Colonic mucosa (tissue), 4 donors: Measurements from ENCODE around the gene SRPK2. TPM values are rescaled to one million over a fixed set of nuclear protein-coding genes. Genes with fewer than 3 reads are reported as not detected.

ENCODE experiments used
- DNase-seq: peaks from one replicate; pipeline ENCODE4 v3.0.0-alpha.2; 2020
- H3K27ac ChIP-seq: fragments of 200-600 bp; one replicate; pipeline ENCODE4 v1.8.0; 2021
- H3K27me3 ChIP-seq: fragments of 200-600 bp; one replicate; pipeline ENCODE4 v1.8.0; 2021
- H3K36me3 ChIP-seq: fragments of 200-600 bp; one replicate; pipeline ENCODE4 v1.8.0; 2021
- H3K4me1 ChIP-seq: fragments of 200-600 bp; one replicate; pipeline ENCODE4 v1.8.0; 2021; ENCODE audit warnings: mild to moderate bottlenecking
- H3K4me3 ChIP-seq: fragments of 200-600 bp; one replicate; pipeline ENCODE4 v1.8.0; 2021
- H3K9ac ChIP-seq, 2 donors: one replicate each; pipeline ENCODE4 v1.7.0; 2013; ENCODE audit warnings: control low read depth in 2 of 2, low read depth in 2 of 2, low read length in 2 of 2
- H3K9me3 ChIP-seq: fragments of 200-600 bp; one replicate; pipeline ENCODE4 v1.8.0; 2021
- intact Hi-C: fragments of 100-400 bp; cut with DNase I; formaldehyde crosslinking; loops from one replicate; pipeline ENCODE4 v1.14.1; 2022
- total RNA-seq, 2 donors: library from RNA; stranded (reverse); fragmentation: NEBNext Ultra II Directional in 1 of 2; extraction: Animal tissue kit (Norgen Biotek cat#: 25700) in 1 of 2; gene quantifications; one replicate each; pipeline ENCODE4 v1.2.1, GENCODE V29; 2021
- TF ChIP-seq, protein P1 (sequence below): fragments of 200-600 bp; IDR thresholded peaks from one replicate; pipeline ENCODE4 v1.8.0; 2022; ENCODE audit warnings: antibody characterized with exemption, mild to moderate bottlenecking
- donor health status: healthy.
- donor health status: DM: no; HTN: no; CAD: no.
- donor health status: DM: no; HTN: no; CAD: no.

Gene SRPK2
- total RNA-seq, 2 donors from 2014 or later, result 25.0 to 30.1 TPM

DNA sequence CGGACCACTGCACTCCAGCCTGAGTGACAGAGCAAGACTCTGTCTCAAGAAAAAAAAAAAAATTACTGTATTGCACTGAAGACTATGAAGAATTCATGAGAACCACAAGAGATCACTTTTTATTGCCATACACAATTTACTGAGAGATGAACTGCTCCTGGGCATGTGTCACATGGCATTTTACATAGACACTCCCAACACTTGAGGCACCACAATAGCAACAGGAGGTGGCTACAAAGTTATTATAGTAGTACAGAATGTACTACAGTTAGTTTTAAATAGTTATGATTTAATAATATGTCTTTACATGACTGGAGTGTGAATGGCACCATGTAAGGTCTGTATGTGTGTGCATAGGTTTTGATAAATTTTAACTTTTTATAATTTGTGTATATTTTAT, 304.1 kb downstream of the SRPK2 start:
- intact Hi-C loops, result no loop called here
- Histone ChIP-seq H3K9ac (no peak overlapping the region), H3K9me3 (no peaks in the 10 kb centered on the region), H3K27me3 (no peaks in the 10 kb centered on the region), H3K36me3 (peaks cover 8% of the 10 kb centered on the region), H3K4me3 (no peak overlapping the region), H3K4me1 (no peaks in the 10 kb centered on the region), H3K27ac (no peak overlapping the region)
- no peak for DNase-seq
- TF ChIP-seq, protein P1, sequence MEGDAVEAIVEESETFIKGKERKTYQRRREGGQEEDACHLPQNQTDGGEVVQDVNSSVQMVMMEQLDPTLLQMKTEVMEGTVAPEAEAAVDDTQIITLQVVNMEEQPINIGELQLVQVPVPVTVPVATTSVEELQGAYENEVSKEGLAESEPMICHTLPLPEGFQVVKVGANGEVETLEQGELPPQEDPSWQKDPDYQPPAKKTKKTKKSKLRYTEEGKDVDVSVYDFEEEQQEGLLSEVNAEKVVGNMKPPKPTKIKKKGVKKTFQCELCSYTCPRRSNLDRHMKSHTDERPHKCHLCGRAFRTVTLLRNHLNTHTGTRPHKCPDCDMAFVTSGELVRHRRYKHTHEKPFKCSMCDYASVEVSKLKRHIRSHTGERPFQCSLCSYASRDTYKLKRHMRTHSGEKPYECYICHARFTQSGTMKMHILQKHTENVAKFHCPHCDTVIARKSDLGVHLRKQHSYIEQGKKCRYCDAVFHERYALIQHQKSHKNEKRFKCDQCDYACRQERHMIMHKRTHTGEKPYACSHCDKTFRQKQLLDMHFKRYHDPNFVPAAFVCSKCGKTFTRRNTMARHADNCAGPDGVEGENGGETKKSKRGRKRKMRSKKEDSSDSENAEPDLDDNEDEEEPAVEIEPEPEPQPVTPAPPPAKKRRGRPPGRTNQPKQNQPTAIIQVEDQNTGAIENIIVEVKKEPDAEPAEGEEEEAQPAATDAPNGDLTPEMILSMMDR, result no peak

- peaks cover 17% of the 10 kb centered on the region for H3K36me3 ChIP-seq
- no peak overlapping the region for H3K4me3 ChIP-seq
- H3K9me3 ChIP-seq, result no peaks in the 10 kb centered on the region
- H3K4me1 ChIP-seq, result no peaks in the 10 kb centered on the region
- TF ChIP-seq, protein P1, result no peak
- H3K27me3 ChIP-seq, result no peaks in the 10 kb centered on the region
- H3K9ac ChIP-seq, result no peak overlapping the region
- DNase-seq, result no peak
- intact Hi-C loops, result no loop called here
- H3K27ac ChIP-seq, result no peak overlapping the region
These were observed 309.4 kb downstream of the SRPK2 start for GRCh38 chr7:105079348-105079747.

DNA sequence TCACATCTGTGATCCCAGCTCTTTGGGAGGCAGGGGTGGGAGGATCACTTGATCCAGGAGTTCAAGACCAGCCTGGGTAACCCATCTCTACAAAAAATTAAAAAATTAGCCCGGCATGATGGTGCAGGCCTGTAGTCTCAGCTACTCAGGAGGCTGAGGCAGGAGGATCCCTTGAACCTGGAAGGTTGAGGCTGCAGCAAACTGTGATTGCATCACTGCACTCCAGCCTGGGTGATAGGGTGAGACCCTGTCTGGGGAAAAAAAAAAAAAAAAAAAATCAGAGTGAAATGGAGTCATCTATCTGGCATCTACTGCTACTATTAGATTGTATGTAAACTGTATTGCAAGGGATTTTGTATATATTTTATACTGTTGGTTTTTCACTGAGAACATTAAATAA, 315.6 kb downstream of the SRPK2 start:
- Histone ChIP-seq H3K4me3 (no peak overlapping the region), H3K9me3 (no peaks in the 10 kb centered on the region), H3K4me1 (no peaks in the 10 kb centered on the region), H3K27me3 (no peaks in the 10 kb centered on the region), H3K36me3 (peaks cover 23% of the 10 kb centered on the region), H3K9ac (no peak overlapping the region), H3K27ac (no peak overlapping the region)
- DNase-seq, result no peak
- TF ChIP-seq, protein P1, result no peak
- intact Hi-C loops, result loop anchor here (5.0 kb wide), 1 partner anchor 34 kb away; no protein-coding TSS in a partner anchor

DNA sequence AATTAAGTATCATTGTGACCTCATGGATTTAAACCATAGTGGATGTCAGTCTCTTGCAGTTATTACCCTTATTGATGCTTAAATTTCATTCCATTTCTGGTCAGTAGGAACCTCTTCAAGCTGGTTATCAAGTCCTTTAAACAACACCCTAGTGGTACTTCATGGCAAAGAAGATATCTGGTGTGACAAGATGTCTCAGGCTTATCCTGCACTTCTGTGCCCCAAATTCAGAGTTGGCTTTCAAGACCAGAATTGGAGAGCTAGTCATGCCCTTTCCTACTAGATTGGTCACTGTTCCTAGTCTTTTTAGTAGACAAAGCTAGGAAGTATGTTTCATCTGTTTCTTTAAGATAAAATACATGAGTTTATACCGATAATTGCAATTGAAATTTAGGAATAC, 319.8 kb downstream of the SRPK2 start:
- TF ChIP-seq, protein P1, result no peak
- Histone ChIP-seq H3K9ac (no peak overlapping the region), H3K27ac (no peak overlapping the region), H3K36me3 (peaks cover 12% of the 10 kb centered on the region), H3K4me1 (no peaks in the 10 kb centered on the region), H3K27me3 (no peaks in the 10 kb centered on the region), H3K9me3 (no peaks in the 10 kb centered on the region), H3K4me3 (no peak overlapping the region)
- DNase-seq, result no peak
- intact Hi-C loops, result loop anchor here (10.0 kb wide), 1 partner anchor 74 kb away; no protein-coding TSS in a partner anchor

DNA sequence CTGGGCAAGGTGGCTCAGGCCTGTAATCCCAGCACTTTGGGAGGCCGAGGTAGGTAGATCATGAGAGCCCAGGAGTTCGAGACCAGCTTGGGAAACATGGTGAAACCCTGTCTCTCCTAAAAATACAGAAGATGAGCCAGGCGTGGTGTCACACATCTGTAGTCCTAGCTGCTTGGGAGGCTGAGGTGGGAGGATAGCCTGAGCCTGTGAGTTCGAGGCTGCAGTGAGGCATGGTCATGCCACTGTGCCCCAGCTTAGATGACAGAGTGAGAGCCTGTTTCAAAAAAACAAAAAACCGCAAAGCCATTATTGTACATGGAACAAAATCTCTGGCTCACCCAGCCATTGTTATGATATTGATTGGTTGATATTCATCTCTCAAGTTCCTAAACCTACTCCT, 321.0 kb downstream of the SRPK2 start:
- no peak overlapping the region for H3K27ac ChIP-seq
- H3K9me3 ChIP-seq, result no peaks in the 10 kb centered on the region
- DNase-seq, result no peak
- TF ChIP-seq, protein P1, result no peak
- H3K27me3 ChIP-seq, result no peaks in the 10 kb centered on the region
- peaks cover 12% of the 10 kb centered on the region for H3K36me3 ChIP-seq
- no peak overlapping the region for H3K9ac ChIP-seq
- no peak overlapping the region for H3K4me3 ChIP-seq
- no peaks in the 10 kb centered on the region for H3K4me1 ChIP-seq
- intact Hi-C loops, result loop anchor here (10.0 kb wide), 1 partner anchor 73 kb away; no protein-coding TSS in a partner anchor

Other genes with a start within 250 kb of the SRPK2 start
- gene PUS7, start 133.3 kb upstream of the SRPK2 start, total RNA-seq, result 10 to 100 TPM in 1 of 2 donors, 1 to 10 TPM in 1; 7.5 to 10.7 TPM
- 10 to 100 TPM; 13.4 to 17.2 TPM for gene RINT1, start 143.3 kb upstream of the SRPK2 start, total RNA-seq
- gene EFCAB10, start 192.6 kb upstream of the SRPK2 start, total RNA-seq, result not detected